HG03025 (cell line): Measurements from ENCODE around the gene NFATC3.

Source experiments
- ATAC-seq: cut with Tn5 transposase; IDR thresholded peaks from one replicate; pipeline ENCODE4 v1.9.1; 2021; ENCODE audit warnings: mild to moderate bottlenecking, moderate library complexity; ENCODE audit not compliant: unreplicated experiment, low FRiP score

NFATC3 gene

DNA sequence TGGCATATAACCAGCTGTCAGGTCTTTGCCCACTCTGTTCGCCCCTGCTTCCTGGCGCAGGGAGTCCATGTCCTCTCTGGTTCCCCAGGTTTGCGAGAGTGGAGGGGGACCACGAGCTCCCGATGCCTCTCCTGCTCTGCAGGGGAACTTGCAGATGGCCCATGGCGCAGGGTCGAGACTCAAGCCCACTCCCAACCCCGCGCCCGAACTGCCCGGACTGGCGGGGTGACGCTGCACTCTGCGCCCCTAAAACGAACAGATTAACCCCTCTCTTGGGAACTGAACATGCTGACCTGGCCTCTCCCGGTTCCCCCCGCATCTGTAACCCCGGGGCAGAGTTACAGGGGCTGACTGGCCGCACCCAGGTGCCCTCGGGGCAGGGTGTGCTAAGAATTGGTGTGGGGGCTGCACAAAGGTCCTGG, 159.3 kb downstream of the NFATC3 start:
- no peak for ATAC-seq

DNA sequence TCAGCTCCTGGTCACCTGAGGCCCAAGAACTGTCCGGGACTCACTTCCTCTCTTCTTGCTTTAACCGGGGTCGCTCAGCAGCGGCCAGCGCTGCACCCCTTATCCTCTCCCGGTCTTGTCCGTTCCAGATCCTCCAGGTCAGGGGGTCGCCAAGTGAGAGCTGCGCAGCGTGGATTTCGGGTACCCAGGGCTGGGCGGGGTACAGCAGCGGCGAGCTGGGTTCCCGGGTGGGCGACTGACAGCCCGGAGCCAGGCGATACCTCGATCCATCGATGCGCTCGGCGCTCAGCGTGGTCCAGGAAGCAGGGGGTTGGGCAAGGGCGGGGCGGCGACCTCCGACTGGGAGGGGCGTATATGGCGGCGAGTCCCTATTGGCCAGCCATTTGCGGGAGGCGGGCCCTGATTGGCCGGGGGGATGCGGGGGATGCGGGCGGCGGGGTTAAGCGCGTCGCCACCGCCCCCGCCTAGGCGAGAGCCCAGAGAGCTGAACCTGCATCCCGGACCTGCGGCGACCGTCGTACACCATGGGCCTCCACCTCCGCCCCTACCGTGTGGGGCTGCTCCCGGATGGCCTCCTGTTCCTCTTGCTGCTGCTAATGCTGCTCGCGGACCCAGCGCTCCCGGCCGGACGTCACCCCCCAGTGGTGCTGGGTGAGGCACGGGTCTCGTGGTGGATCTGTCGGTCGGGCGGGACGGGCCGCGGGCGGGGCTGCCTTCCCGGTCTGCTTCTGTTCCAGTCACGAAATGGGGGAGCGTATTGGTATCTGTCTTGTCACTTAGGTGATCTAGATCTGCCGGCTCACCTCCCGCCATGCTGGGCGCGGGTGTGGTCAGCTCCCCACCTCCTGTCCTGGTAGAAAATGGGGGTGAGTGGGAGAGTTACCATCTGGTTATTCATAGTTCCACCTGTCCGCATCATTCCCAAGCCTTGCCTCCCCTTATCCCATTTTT, 160.0 kb downstream of the NFATC3 start, which contains the start of gene PLA2G15:
TSS of gene PLA2G15 (plus strand) at position 471 of the 951 bp plus-strand sequence. CDS start at position 525, 54 bp downstream.
- peak; percentile 69 for ATAC-seq

DNA sequence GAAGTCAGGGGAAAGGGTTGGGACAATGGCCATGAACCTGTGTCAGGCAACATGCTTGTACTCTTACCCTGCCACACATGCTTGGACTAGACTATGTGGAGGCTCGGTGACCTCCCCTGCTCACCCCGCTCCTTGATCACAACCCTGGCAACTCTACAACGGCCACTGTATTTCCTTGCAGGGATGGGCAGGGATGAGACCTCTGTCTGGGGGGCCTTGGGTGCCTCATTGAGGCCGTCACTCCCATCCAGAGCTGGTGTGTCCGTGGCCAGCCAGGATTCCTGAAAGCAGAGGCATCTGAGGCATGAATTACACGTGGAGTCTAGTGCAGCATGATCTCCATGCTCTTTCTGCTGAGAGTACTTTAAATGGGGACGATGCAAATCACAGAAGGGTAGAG, 161.0 kb downstream of the NFATC3 start:
- no peak for ATAC-seq

DNA sequence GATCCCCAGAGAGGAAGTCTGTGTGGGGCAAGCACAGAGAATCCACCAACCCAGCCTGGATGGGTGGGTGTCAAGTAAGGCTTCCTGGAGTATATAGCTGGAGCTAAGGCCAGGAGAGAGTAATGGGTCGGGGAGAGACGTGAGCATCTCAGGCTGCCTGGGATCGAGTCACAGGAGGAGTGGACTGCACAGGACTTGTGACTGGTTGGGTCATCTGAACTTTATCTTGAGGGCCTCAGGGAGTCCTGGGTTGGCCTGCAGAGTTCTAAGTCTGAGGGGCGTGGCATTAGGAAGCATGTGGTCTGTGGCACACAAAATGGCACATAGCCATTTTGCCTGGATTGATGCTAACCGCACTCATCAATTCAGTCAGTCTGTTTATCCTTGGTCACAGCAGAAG, 161.5 kb downstream of the NFATC3 start:
- no peak for ATAC-seq

DNA sequence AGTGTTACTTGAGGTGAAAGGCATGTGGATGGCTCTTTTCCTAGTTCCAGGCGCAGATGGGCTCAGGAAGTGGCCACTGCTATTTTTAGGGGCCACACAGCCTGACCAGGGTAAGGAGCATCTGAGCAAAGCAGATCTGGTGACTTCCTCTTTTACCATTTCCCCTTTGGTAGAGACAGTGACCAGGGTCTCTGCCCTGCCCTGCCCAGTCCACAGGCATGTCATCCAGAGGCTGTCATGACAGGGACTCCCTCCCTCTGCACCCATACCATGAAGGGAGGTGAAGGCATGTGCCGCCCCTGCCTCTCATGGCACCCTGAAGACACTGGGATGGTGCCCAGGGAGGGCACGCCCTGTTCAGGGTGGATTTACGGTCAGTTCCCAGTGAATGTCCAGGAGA, 162.2 kb downstream of the NFATC3 start:
- no peak for ATAC-seq

DNA sequence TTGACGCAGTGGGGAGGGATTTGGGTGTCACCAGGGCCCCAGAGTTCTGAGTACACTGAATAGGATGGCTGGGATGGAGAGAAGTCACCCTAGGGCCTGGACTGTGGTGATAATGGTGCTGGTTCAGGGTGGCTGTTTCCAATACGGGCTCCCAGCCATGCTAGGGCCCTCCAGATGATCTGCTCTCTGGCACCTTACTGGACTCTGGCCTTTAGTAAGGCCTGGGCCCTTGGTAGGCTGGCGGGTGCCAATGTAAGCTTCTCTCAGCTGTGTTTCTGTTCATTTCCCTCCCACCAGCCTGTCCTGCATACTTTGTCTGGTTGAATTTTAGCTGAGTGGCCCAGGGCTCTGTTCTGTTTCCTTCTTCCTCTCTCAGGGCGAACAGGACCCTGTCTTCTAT, 162.8 kb downstream of the NFATC3 start:
- ATAC-seq = no peak

DNA sequence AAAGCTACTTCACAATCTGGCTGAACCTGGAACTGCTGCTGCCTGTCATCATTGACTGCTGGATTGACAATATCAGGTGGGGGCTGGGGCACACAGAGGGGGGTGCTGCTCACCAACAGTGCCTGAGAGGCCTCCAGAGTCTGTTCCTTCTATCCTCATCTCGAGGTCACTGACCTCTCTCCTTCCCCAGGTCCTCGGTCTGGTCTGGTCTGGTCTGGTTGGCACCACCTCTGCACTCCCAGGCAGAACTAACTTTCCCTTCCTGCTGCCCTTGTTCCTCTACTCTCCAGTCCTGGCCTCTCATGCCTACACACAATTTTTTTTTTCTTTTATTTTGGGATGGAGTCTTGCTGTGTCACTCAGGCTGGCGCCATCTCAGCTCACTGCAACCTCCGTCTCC, 164.2 kb downstream of the NFATC3 start:
- ATAC-seq = no peak

DNA sequence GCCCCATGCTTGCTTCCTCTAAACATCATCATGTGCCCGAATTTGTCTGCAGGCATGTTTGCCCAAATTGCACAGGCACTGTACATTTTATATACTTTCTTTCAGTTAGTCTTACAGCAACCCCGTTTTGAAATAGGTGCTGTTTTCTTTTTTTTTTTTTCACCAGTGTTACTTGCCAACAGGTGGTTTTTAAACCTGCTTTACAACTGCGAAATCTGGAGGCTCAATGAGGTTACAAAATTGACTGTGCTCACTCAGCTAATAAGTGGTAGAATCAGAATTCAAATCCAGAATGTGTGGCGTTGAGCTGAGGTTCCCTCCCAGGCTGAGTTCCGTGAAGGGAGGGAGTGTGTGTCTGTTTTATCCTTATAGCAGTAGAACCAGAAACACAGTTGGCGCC, 165.8 kb downstream of the NFATC3 start:
- ATAC-seq = no peak

DNA sequence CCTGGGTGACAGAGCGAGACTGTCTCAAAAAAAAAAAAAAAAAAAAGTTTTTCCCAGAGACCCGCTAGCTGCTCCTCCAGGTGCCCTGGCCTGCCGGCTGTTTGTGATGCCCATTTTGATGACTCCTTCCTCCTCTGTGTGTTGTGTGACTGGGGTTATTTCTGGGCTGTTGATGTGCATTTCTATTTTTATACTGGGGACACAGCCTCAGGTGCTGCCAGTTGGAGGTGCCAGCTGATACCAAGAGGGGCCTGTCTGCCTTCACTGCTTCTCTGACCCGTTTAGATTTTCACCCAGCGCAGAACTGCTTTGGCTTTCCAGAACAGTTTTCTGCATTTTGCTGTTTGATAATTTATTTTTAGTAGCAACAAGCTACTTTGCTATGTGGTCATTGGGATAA, 166.7 kb downstream of the NFATC3 start:
- no peak for ATAC-seq

DNA sequence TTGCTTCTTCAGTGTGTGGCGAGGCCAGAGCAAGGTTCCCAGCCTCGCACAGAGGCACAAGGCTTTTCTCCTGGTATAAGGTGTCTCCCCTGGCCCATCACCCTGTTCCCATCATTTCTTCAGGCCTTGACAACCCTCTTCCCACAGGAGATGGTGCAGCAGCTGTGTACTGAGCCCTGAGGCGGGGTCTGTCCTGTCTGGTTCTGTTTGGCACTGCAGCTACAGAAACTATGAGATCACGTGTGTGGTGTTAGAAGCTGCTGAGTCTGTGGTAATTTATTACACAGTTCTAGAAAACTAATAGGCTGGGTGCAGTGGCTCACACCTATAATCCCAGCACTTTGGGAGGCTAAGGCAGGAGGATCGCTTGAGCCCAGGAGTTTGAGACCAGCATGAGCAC, 167.2 kb downstream of the NFATC3 start:
- no peak for ATAC-seq

DNA sequence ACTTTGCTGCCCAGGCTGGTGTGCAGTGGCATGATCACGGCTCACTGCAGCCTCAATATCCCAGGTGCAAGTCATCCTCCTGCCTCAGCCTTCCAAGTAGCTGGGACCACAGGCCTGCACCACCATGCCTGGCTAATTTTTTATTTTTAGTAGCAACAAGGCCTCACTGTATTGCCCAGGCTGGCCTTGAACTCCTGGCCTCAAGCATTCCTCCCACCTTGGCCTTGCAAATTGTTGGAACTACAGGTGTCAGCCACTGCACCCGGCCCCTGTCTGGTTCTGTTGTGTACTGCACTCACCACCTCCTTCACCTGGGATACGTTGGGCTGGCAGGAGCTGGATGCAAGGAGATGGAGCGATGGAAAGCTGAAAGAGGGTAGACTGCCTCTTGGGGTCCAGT, 168.6 kb downstream of the NFATC3 start:
- ATAC-seq = no peak

DNA sequence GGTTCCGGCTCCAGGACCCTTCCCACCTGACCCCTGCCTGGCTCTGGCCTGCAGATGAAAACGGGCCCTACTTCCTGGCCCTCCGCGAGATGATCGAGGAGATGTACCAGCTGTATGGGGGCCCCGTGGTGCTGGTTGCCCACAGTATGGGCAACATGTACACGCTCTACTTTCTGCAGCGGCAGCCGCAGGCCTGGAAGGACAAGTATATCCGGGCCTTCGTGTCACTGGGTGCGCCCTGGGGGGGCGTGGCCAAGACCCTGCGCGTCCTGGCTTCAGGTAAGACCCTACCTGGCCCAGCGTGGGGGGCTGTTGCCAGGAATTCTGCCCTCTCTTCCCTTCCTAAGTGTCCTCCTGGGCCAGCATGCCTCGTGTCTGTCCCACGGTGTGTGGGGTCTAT, 170.5 kb downstream of the NFATC3 start:
- ATAC-seq = no peak

DNA sequence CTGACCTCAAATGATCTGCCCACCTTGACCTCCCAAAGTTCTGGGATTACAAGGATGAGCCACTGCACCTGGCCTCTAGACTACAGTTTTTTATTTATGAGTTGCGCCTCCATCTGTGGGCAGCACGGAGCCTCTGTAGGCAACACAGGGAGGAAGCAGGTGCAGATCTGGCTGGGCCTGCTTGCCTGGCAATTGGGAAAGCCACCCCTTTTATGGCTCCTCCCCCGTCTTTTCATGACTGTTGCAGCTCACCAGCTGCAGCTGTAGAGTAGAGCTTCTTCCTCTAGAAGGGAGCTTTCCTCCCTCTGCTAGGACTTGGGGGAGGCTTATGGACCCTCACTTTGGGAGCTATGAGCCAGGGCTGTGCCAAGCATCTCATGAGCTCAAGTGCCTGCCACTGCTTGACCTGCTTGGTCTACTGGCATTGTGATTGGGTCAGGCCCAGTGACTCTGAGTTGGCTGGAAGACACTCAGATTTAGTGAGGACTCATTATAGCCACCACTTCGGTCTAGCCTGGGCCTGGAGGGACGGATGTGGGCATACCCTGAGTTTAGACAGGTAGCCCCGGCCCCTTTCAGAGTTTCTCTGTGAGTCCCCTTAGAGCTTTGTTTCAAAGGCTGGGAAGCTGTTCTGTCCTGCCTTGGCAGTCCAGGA, 172.2 kb downstream of the NFATC3 start:
- ATAC-seq = no peak

DNA sequence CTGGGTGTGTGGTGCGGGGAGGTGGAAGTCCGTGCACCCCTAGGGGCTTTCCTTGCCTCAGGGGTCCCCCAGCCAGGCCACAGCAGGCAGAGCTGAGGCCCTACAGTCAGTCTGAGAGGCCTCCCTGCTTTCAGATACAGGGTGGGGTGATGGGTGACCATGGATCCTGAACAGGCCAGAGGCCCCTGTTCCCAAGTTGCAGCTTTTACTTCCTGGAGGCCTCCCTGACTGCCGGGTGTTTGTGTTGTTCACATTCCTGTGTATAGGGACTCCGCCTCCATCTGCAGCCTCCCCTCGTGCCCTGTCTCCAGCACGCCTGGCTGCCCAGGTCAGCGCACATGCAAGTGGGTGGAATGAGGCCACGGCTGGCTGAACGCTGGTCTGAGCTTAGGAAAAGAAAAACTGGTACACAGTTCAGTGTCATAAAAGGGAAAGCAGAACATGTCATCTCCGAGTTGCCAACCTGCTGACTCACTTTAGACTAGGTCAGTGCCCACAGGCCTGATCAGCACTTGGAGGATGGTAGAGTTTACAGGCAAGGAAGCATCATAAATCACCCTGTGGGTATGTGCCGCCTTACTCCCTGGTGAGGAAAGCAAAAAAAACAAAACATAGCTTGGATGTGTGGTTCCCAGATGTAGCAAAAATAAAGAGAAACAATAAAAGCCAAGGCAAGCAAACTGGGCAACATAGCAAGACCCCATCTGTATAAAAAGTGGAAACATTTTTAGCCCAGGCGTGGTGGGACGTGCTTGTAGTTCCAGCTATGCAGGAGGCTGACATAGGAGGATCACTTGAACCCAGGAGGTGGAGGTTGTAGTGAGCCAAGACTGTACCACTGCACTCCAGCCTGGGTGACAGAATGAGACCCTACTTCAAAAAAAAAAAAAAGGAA, 173.0 kb downstream of the NFATC3 start:
- no peak for ATAC-seq

DNA sequence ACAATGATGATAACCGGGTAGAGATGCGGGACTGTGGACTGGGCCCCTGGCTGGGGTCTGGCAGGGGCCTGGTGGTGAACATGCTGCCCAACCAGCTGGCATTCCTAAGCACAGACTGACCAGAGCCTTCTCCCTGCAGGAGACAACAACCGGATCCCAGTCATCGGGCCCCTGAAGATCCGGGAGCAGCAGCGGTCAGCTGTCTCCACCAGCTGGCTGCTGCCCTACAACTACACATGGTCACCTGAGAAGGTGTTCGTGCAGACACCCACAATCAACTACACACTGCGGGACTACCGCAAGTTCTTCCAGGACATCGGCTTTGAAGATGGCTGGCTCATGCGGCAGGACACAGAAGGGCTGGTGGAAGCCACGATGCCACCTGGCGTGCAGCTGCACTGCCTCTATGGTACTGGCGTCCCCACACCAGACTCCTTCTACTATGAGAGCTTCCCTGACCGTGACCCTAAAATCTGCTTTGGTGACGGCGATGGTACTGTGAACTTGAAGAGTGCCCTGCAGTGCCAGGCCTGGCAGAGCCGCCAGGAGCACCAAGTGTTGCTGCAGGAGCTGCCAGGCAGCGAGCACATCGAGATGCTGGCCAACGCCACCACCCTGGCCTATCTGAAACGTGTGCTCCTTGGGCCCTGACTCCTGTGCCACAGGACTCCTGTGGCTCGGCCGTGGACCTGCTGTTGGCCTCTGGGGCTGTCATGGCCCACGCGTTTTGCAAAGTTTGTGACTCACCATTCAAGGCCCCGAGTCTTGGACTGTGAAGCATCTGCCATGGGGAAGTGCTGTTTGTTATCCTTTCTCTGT, 174.0 kb downstream of the NFATC3 start:
- no peak for ATAC-seq

DNA sequence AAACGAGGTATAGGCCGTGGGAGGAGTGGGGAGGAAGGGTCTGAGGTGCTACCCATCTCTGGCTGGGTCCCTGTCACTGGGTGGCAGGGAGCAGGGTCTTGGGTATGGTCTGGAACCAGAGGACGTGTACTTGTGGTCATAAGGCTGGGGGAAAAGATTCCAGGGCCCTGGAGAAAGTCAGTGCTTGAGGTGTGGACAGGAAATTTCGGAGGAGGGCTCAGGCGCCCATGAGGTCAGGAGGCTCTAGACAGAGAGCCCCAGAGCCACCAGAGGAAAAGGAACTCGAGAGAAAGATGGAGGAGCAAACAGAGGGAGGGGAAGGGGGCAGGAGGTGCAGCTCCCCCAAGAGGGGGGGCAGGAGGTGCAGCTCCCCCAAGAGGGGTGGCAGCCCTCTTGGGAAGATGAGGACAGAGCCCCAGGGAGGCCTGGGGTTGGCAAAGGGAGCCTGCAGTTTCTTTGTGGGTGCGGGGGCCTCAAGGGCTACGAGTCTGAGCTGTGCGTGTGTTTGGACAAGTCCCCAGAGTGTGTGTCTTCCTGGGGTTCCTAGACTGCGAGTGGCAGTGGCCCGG, 178.5 kb downstream of the NFATC3 start:
- ATAC-seq = no peak

DNA sequence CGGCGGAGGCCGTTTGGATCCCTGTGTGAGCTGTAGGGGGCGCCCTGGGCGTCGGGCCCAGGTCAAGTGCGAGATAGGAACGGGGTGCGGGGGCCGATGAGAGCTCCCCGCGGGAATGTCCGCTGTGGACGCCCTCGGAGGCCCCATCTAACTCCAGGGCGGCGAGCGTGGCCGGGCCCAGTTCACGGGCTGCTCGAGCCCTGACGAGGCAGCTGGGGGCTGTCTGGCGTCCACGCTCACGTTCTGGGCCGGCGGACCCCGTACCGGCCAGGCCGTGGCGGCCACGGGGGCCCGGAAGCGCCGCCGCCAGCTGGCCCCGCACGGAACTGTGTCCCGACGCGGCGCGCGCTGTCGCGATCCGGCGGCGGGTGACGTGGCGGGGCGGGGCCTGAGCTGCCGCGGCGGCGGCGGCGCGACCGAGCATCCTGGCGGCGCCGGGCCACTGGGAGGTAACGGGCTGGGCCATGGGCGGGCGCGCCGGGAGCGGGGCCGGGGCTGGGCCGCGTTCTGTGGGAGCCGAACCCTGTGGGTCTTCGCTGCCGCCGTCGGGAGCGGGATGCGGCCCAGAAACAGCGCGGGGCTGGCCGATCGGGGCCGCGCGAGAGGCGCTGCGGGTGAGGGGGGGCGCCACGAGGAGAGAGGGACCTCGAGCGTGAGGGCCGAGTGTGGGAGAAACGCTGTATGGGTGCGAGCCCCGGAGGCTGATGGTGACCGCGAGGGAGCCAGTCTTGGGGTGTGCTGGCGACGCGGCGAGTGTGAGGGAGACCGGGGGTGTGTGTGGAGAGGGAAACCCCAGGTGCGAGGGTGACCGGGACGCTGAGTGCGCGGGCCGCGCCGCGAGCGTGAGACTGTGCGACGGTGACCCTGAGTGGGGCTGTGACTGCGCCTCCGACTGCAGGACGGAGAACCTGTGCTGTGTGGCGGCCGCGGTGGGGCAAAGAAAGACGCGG, 179.2 kb downstream of the NFATC3 start, which contains the start of gene SLC7A6:
TSS of gene SLC7A6 (plus strand) at position 399 of the 950 bp plus-strand sequence. CDS start 10,201 bp downstream, outside the sequence.
- peak; percentile 51 for ATAC-seq
